A673 (cell line): ENCODE measurements around the gene DGCR8.

Experiments
- EZH2 ChIP-seq: fragments of 200-600 bp; sonication (generic); IDR thresholded peaks from 2 replicates; pipeline ENCODE4 v1.6.1; 2017; ENCODE audit warnings: borderline replicate concordance, low read depth, mild to moderate bottlenecking, mixed read lengths, antibody characterized with exemption, low read length; ENCODE audit not compliant: poor library complexity, severe bottlenecking
- TF ChIP-seq, protein P1 (sequence below): fragments of 300-800, 200-600 bp; sonication (generic); conservative IDR thresholded peaks from 2 replicates; pipeline ENCODE4 v1.5.1; 2017; ENCODE audit warnings: low read depth, mild to moderate bottlenecking, antibody characterized with exemption, low read length, moderate library complexity, mixed read lengths

DNA sequence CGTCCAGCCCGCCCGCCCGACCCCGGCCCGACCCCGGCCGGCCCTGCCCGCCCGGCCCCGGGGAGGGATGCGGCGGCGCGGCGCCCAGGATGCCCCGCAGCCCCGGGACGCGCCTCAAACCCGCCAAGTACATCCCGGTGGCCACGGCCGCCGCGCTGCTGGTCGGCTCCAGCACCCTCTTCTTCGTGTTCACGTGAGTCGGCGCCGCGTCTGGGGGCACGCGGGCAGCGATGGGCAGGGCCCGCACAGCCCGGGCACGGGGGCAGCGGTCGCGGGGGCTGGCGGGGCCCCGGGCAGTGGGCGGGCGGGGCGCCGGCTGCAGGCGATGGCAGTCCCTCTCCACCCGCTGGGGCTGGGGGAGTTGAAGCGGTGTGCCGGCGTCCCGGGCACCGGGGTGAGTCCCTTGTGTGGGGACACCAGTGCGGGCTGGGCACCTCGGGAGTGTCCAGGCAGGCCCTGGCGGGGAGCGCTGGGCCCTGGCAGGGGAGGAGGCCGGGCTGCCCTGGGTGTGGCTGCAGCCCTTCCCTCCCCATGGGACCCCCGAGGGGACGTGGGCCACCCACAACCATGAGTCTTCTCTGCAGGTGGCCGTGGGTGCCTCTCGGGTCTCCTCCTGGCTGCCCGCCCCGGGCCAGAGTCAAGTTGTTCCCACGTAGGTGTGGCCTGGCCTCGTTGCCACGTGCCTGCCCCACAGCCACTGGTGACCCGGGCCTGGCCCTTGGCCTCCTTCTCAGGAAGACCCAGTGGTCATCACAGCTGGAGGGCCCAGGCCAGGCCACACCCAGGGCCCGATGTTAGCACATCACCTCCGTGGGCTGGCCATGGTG, 52.0 kb downstream of the DGCR8 start:
- TF ChIP-seq, protein P1, sequence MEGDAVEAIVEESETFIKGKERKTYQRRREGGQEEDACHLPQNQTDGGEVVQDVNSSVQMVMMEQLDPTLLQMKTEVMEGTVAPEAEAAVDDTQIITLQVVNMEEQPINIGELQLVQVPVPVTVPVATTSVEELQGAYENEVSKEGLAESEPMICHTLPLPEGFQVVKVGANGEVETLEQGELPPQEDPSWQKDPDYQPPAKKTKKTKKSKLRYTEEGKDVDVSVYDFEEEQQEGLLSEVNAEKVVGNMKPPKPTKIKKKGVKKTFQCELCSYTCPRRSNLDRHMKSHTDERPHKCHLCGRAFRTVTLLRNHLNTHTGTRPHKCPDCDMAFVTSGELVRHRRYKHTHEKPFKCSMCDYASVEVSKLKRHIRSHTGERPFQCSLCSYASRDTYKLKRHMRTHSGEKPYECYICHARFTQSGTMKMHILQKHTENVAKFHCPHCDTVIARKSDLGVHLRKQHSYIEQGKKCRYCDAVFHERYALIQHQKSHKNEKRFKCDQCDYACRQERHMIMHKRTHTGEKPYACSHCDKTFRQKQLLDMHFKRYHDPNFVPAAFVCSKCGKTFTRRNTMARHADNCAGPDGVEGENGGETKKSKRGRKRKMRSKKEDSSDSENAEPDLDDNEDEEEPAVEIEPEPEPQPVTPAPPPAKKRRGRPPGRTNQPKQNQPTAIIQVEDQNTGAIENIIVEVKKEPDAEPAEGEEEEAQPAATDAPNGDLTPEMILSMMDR = no peak
- TF ChIP-seq EZH2 = no peak
